Epidermal melanocyte (primary cell): Measurements from ENCODE around the gene CNTNAP2.

ENCODE experiments used
- DNase-seq: peaks from one replicate; pipeline ENCODE4 v3.0.0; 2011; ENCODE audit warnings: low spot score; ENCODE audit not compliant: insufficient read length

CNTNAP2 gene

DNA sequence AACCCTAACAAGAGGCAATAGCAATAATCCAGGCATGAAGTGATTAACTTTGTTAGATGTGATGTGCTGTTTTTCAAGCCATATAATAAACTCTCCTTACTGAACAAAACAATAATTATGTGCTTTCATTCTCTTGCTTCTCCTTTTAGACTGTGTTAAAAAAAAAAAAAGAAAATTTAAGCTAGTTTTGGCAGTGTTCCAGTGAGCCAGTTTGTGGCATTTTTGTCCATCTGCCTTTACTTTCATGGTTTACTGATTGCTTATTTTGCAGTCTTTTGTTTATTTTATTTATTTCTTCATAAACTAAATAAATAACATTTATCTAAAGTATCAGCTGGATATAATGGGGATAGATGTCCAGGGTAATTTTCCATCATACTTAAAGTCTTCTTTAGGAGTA is 625.3 kb downstream of the CNTNAP2 start:
- DNase-seq = no peak

DNA sequence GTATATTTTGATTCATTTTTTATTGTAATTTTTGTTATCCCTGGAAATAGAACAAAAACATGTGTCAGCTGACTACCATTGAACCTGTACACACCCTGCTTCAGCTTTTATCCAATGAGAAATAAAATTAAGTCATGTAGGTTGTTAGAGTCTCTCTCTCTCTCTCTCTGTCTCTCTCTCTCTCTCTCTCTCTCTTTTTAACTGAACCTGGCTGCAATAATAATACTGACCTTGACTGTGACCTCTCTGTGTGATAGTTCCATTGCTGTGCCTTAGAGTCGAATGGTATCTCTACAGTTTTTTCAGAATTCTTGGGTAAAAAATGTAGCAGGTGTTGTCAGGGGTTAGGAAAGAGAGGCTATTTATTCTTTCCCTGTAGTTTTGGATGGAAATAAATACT is 637.8 kb downstream of the CNTNAP2 start:
- no peak for DNase-seq

DNA sequence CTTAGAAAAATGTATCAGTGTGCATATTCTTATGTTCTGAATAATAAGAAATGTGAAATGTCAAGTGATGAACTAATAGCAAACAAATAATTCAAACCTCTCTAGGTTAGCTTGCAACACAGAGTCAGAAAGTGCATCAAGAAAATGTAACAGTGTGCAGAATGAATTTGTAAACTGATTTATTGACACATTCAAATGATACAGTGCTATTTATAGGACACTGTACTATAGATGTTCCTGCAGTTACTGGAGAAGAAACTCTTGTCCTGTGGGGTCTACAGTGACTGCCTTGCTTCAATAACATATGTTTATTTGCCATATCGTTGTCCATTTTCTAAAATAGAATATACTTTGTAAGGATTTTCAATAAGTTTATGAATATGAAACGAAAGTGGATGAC is 639.0 kb downstream of the CNTNAP2 start:
- DNase-seq = no peak

DNA sequence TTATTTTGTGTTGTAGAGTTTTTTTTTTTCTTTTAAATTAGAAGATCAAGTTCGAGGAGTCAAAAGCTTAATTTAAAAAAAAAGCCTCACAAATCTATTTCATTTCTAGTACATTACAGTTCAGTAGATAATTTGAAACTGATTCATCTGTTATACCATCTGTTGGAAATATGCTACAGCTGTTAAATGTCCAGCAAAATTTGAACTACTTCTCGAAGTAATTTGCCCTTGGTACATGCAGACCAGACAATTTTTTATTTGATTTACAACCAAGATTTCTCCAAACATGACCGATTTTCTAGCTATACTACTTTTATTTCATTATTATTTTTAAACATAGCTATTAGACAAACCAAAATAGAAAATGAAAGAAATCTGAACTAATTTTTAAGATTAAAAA is 647.9 kb downstream of the CNTNAP2 start:
- no peak for DNase-seq

DNA sequence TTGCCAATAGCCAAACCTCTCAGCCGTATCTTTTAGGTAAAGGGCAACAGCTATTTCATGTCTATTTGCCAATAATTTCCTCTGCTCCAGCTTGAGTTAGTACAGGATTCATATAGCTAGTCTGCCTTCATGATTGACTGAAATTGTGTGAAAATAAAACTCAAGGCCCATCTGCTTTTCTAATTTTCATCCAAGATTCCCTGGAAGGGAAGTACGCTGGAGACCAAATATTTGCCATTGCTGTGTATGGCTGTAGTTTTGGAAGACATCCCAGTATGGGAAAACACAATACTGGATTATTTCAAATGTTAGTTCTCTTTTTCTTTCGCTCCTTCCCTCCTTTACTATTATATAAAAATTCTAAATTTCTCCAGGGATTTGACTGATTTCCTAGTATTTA is 652.4 kb downstream of the CNTNAP2 start:
- no peak for DNase-seq

DNA sequence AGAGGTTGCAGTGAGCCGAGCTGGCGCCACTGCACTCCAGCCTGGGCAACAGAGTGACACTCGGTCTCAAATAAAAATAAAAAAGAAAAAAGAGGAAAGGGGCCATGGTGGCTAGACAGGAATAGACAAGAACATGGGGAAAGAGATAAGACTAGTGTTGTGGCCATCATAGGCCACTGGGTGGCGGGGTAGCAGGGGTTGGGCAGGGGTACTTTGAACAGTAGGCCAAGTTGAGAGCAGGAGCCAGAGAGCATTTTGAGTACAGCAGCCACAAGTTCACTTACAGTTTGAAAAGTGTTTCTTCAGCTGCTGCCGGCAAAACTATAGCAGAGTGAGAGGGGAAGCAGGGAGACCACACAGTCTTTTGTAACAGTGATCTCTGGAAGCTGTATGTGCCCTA is 656.0 kb downstream of the CNTNAP2 start:
- DNase-seq = no peak

DNA sequence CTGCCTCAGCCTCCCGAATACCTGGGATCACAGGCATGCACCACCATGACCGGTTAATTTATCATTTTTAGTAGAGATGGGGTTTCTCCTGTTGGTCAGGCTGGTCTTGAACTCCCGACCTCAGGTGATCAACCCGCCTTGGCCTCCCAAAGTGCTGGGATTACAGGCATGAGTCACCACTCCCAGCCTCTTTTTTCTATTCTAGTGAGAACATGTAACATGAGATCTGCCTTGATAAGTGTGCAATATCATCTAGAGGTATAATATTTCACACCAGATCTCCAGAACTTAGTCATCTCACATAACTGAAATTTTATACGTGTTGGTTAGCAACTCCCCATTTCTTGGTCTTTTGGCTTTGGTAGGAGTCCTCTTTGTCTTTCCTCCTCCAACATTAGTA is 656.9 kb downstream of the CNTNAP2 start:
- DNase-seq = no peak

DNA sequence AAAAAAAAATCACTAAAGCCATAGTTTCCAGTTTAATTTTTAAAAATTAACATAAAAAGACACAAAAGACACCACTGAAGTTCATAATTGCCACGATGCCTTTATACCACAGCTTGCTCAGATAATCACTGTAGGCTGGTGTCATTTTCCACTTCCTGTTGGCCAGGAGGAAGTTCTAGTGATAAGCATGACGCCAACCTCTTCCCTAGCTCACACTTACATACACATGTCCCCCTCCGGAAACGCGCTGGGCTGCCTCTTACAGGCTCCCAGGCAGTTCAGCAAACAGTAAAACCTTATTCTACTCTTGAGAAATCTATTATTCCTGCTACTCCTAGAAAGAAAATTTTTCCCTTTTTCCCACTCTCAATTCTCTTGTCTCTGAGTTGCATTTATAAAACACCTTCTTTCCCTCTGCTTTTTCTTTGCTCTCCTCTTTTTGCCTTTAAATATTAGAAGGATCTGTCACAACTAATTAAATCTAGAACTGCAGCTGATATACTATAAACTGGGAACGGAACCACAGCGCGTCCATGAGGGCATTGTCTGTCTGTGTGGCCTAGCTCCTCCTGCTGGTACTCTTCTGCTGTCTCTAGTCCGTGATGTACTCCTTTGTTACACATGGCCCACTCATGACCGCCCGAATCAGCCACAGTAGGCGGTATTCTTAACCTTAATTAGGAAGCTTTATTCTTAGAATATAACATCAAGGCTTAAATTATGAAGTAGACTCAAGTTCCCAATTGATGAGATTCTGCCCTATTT is 664.9 kb downstream of the CNTNAP2 start:
- no peak for DNase-seq

DNA sequence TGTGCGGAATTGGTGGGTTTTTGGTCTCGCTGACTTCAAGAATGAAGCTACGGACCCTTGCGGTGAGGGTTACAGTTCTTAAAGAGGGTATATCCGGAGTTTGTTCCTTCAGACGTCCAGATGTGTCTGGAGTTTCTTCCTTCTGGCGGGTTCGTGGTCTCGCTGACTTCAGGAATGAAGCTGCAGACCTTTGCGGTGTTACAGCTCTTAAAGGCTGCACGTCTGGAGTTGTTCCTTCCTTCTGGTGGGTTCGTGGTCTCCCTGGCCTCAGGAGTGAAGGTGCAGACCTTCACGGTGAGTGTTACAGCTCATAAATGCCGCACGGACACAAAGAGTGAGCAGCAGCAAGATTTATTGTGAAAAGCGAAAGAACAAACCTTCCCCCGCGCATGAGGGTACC is 670.7 kb downstream of the CNTNAP2 start:
- DNase-seq = no peak

DNA sequence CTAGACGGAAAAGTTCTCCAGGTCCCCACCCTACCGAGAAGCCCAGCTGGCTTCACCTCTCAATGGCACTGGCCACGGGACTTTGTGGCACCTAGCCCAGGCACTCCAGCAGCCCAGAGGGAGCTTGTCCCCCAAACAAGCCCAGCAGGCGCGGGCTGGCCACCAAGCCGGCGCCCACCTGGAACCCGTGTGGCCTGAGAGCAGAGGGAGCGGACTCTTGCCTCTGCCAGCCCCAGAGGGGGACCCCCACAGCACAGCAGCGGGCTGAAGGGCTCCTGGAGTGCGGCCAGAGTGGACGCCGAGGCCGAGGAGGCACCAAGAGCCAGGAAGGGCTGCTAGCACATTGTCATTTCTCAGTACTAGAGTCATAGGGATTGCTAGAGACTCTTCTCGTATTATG is 671.4 kb downstream of the CNTNAP2 start:
- no peak for DNase-seq

DNA sequence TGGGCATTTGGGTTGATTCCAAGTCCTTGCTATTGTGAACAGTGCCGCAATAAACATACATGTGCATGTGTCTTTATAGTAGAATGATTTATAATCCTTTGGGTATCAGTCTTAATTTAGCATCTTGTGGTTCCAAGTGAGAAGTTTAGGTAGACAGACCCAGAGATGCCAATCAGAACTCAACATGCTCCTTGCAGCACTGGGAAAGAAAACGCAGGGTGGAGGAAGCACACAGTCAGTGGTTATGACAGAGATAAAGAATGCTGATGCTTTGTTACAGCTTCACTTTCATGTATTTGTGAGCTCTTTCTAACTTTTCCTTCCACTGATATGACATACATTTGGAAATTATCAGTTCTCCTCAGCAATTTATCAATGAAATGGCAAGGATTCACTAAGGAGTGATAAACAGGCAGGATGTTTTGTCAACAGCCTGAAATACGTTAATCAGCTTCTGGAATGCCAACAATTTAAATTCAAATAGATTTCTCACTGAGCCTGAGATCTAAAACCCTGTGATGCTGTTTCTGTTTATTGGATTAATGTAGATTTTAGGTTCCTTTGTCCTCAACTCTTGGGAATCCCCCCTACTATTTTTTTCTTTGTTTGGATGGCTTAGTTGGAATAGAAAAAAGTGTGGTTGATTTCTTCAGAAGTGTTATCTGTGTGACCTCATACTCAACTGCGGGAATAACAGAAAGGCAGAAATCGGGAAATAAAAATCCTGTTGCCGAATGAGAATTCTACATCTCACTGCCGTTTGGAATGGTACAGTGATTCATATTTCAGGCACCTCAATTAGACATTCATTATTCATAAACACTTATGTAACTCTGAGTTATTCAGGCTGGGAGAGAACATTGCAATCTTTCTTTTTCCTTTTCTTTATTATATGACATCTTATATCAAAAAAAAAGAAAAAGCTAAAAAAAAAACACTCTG is 675.0 kb downstream of the CNTNAP2 start:
- no peak for DNase-seq

DNA sequence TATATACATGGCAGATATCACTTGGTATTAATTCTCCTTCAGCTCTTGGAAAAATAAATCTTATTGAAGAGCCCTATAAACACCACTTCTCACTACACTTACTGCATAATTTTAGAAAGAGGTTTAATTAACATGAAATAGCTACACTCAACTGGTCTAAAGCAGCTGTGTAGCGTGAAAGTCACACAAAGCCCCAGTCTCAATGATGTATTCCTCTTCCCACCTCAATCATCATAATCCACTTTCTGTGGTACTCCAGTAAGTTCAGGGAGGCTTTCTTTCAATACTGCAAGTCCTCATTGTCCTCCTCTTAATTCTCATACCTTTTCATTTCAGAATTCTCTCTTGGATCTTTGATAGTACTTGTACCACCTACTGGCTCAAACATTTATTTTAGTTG is 688.0 kb downstream of the CNTNAP2 start:
- DNase-seq = no peak

DNA sequence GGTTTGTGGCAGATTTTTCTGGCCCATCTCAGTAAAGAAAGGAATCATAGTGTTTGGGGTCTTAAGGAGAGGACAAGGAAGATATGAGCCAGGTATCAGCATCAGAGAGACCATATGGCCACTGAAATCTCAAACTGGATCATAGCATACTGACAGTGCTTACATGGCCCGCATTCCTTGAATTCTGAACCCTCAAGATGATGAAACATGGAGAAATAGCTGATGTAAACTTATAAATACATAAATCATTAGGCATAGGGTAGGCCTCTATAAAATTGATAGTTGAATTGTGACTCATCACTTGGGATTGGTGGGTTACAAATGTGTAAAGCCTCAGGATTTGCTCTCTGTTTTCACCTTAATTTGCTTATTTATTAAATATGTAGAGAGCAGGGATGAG is 688.5 kb downstream of the CNTNAP2 start:
- DNase-seq = no peak

DNA sequence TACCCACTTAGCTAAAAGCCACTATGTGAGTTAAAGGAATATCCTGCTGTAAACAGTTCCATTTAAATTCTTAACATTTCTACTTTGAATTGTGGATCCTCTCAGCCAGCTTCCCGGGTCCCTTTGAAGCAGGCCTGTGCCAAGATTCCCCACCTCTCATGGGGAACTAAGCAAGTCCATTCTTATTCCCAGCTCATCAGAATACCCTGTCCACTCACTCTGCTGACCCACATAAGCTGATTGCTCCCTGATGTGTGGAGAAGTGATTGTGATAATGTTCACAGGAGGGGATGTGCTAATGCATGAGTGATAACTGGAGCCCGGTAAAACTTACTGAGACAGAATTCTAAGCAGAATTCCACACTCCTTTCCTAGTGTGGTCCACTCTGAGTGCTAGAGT is 709.7 kb downstream of the CNTNAP2 start:
- DNase-seq = no peak

DNA sequence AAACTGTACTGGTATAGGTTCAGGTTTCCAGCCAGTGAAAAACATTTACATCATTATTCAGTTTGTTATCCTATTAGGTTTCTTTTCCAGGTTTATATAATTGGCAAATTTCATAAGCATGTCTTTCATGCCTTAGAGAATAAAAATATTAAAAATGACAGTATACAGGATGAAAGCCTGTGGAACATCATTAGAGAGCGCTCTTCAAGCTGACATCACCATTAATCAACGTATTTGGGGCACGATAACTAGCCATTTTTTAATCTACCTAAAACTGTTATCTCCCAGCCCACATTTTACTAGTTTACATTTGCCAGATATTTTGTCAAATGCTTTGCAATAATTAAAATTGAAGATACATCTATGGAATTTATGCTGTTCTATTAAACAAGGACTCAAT is 714.1 kb downstream of the CNTNAP2 start:
- no peak for DNase-seq

DNA sequence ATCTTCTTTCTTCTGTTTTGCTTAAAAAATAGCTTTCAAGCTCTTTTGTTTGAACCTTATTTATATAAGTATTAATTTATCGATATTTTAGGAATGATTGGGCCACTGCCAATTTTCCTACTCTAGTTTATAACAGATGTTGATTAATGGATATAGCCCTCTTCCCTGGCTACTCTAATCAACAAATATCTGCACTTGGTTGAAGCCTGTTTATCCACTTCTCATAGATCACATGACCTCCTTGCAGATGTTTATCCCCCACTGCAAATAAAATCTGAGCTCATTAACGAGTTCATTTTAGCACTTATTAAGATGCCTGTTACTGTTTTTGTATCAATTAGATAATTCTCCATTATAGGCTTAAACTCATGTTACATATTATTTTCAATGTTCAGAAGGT is 715.3 kb downstream of the CNTNAP2 start:
- DNase-seq = no peak

DNA sequence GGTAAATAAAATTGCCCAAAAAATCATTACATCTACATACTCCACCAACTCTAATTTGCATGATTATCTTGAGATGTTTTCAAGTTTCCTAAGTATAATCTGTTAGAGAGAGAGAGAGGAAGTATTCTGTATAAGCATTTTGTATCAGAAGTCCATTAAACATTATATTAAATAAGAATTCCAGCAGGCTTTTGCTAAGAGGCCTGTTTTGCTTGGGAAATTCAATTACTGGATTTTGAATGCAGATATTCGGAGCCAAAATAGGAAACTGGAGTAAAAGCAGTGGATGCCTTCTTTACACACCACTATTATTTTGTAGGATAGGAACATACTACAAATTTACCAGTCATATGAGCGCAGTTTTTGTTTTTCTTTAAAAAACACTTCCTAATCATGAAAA is 727.8 kb downstream of the CNTNAP2 start:
- no peak for DNase-seq

DNA sequence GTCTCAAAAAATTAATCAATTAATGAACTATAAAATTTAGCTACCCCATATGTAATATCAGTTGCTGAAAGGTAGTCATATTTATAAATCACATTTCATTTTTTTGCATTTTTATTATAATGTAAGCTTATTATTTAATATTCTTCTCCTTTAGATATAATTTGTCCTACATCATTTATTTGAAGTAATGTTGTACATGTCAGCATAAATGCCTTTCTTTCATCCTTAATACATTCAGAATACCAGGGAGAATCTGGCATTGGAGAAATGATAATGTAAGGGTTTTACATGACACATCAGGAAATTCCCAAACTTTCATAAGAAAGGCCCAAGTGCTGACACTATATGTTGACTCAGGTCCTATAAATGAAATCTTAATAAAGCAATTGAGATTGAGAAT is 742.1 kb downstream of the CNTNAP2 start:
- DNase-seq = no peak

DNA sequence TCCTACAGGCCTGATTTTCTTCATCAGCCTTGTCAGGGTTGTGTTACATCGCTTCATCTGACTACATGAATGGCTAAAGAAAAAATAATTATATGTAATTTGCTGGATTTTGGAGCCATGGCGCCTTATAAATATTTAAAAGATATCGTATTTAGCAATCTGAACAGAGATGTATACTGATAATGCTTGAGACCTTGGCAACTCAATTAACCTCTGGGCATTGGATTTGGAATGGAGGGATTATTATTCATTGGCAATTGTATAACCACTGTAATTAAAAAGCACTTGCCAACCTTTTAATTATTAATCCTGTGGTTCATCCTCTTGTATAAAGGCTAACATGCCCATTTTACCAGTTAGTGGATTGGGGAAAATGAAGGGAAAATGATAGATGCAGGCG is 745.1 kb downstream of the CNTNAP2 start:
- DNase-seq = no peak

DNA sequence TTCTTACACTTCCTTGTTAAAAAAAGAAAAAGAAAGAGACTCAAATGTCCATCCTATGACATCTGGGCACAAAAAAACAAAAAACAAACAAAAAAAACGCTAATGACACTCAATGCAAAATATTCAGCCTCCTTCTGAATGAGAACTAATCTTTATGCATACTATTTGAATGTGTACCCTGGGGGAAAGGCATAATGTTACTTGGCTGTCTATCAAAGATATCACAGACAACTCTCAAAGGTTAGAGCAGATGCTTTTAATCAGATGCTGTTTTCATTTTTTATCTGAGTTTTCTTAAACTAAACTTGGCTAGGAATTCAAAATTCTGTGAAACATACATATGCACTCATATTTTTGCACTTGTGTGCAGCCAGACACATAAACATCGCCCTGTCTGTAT is 745.8 kb downstream of the CNTNAP2 start:
- no peak for DNase-seq

DNA sequence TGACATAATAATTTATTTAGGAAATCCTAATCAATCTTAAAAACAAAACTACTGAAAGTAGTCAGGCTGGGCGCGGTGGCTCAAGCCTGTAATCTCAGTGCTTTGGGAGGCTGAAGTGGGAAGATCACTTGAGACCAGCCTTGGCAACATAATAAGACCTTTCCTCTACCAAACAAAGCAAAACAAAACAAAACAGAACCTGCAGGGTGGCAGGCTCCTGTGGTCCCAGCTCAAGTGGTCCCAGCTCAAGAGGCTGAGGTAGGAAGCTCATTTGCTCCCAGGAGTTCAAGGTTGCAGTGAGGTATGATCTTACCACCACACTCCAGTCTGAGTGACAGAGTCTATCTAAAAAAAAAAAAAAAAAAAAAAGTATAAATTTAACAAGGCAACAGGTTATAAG is 748.0 kb downstream of the CNTNAP2 start:
- DNase-seq = no peak

DNA sequence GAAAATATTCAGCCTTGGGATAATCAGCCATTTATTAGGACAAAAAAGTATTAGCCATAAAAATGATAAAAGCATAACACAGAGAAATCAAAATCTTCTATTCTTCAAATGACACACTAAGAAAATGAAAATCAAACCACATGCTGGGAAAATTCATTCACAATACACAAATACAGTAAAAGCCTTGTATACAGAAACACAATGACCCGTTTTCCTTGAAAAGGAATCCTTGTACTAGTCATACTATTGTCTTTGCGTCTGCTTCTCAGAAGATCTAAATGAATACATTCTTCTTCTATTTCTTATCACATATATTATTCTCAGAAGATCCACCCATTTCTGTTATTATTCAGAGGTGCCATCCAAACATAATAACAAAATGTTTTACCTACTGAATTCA is 749.1 kb downstream of the CNTNAP2 start:
- DNase-seq = no peak

DNA sequence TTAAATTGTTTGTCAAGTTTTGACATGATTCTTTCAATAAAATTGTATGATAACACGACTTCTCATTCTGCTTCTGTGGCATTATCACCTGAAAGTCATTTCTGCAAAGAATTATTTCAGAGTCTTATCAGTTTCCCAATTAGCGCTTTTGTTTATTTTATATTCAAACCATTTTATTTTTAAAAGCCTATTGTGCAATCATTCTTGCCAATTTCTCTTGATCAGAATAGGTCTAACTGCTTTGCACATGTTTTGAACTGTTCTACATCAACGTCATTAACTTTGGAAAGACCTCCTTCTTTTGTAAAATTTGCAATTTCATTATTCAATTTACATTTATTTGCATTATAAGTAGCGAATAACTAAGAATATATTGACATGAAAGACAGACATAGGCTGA is 758.1 kb downstream of the CNTNAP2 start:
- no peak for DNase-seq
